ENCODE measurements around the gene ETS1.

DNA sequence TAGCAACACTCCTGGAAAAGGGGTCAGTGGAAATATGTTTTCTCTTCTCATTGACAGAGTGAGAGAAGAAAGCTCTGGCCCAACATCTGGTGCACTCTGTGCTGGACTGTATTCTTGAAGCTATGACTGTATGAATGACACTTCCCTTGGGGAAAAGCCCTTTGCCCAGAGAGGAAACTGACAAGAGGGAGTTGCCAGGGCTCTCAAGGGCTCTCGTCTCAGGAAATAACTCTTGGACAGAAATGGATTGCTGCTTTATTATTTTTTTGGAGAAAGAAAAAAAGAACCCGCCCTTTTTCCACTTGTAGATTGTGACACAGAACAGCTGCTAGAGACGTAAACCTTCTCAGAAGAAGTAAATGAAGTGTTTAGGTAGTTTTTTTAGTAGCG lies 11.4 kb downstream of the ETS1 start:
- TF ChIP-seq CTCF (conservative IDR thresholded peaks at IDR 0.05; ENCODE audit: low read depth, low read length) (no peak), EZH2 (IDR thresholded peaks at IDR 0.05; ENCODE audit: borderline replicate concordance, low read depth, low read length, poor library complexity, severe bottlenecking) (no peak)

Measured in A673 (cell line).